ENCODE measurements around the gene FOXE1. TPM values are rescaled to one million over a fixed set of nuclear protein-coding genes. Genes with fewer than 3 reads are reported as not detected.

FOXE1 gene
- polyA plus RNA-seq, 1 experiment: 0.07 TPM

- CTCF ChIA-PET: interaction anchor here (0.6 to 5.5 kb wide), 5 partner anchors 11 to 89 kb away, joined by 3 to 78 read pairs (median 3); no protein-coding TSS in a partner anchor
- no peak overlapping the region for H3K4me3 ChIP-seq (ENCODE audit: low read depth, low read length)
- no peak for DNase-seq (ENCODE audit: low read depth, low spot score)
- H3K27ac ChIP-seq (ENCODE audit: low read depth, low read length): no peak overlapping the region
- H3K9me3 ChIP-seq (ENCODE audit: control insufficient read depth, insufficient read depth, low read length): peaks cover 4% of the 10 kb centered on the region; the same call in 1 of the 2 replicates
- H3K27me3 ChIP-seq (ENCODE audit: control insufficient read depth, insufficient read depth, low read length): peaks cover 9% of the 10 kb centered on the region
- peak; percentile 63 for TF ChIP-seq CTCF (IDR thresholded peaks at IDR 0.05; ENCODE audit: low read depth, low read length)
- POLR2A ChIA-PET: no interaction called here
These were observed 37.2 kb downstream of the FOXE1 start for GRCh38 chr9:97889941-97890887.

GRCh38 chr9:97891736-97892135 lies 38.7 kb downstream of the FOXE1 start:
- ChIA-PET POLR2A (no interaction called here), CTCF (interaction anchor here (2.3 to 5.5 kb wide), 2 partner anchors 10 to 12 kb away, joined by 13 to 78 read pairs; no protein-coding TSS in a partner anchor)
- H3K27ac ChIP-seq (ENCODE audit: low read depth, low read length): no peak overlapping the region
- DNase-seq (ENCODE audit: low read depth, low spot score): no peak
- TF ChIP-seq CTCF (IDR thresholded peaks at IDR 0.05; ENCODE audit: low read depth, low read length): no peak
- H3K9me3 ChIP-seq (ENCODE audit: control insufficient read depth, insufficient read depth, low read length): peaks cover 4% of the 10 kb centered on the region; the same call in 1 of the 2 replicates
- H3K27me3 ChIP-seq (ENCODE audit: control insufficient read depth, insufficient read depth, low read length): peaks cover 9% of the 10 kb centered on the region
- H3K4me3 ChIP-seq (ENCODE audit: low read depth, low read length): no peak overlapping the region

- no peak overlapping the region for H3K27ac ChIP-seq (ENCODE audit: low read depth, low read length)
- CTCF ChIA-PET: interaction anchor here (0.5 to 5.5 kb wide), 2 partner anchors 9 to 39 kb away, joined by 3 to 78 read pairs; no protein-coding TSS in a partner anchor
These were observed 39.4 kb downstream of the FOXE1 start for GRCh38 chr9:97892421-97892820.

GRCh38 chr9:97895211-97895610 lies 42.2 kb downstream of the FOXE1 start:
- no peak for TF ChIP-seq CTCF (IDR thresholded peaks at IDR 0.05; ENCODE audit: low read depth, low read length)
- Histone ChIP-seq H3K9me3 (ENCODE audit: control insufficient read depth, insufficient read depth, low read length) (peaks cover 4% of the 10 kb centered on the region; the same call in 1 of the 2 replicates), H3K27ac (ENCODE audit: low read depth, low read length) (no peak overlapping the region), H3K27me3 (ENCODE audit: control insufficient read depth, insufficient read depth, low read length) (peaks cover 5% of the 10 kb centered on the region), H3K4me3 (ENCODE audit: low read depth, low read length) (no peak overlapping the region)
- ChIA-PET POLR2A (no interaction called here), CTCF (no interaction called here)
- no peak for DNase-seq (ENCODE audit: low read depth, low spot score)

More at GRCh38 chr9:97892421-97892820, 39.4 kb downstream of the FOXE1 start:
- no peak for TF ChIP-seq CTCF (IDR thresholded peaks at IDR 0.05; ENCODE audit: low read depth, low read length)
- Histone ChIP-seq H3K9me3 (ENCODE audit: control insufficient read depth, insufficient read depth, low read length) (peaks cover 4% of the 10 kb centered on the region; the same call in 1 of the 2 replicates), H3K27me3 (ENCODE audit: control insufficient read depth, insufficient read depth, low read length) (peaks cover 9% of the 10 kb centered on the region), H3K4me3 (ENCODE audit: low read depth, low read length) (no peak overlapping the region)
- POLR2A ChIA-PET: no interaction called here
- no peak for DNase-seq (ENCODE audit: low read depth, low spot score)
